ENCODE measurements around the gene CKAP2L.

Gene CKAP2L

GRCh38 chr2:112757265-112757664, 7.1 kb downstream of the CKAP2L start:
- DNase-seq, result no peak

- DNase-seq, result no peak
Observed at GRCh38 chr2:112756207-112756606, 8.2 kb downstream of the CKAP2L start.

GRCh38 chr2:112755444-112755843, 9.0 kb downstream of the CKAP2L start:
- DNase-seq, result no peak

- no peak for DNase-seq
Observed at GRCh38 chr2:112754564-112754963, 9.8 kb downstream of the CKAP2L start.

GRCh38 chr2:112752667-112753066, 11.7 kb downstream of the CKAP2L start:
- no peak for DNase-seq

- no peak for DNase-seq
Observed at GRCh38 chr2:112751451-112752197, 12.8 kb downstream of the CKAP2L start.

GRCh38 chr2:112750560-112750843, 13.9 kb downstream of the CKAP2L start:
- DNase-seq, result no peak

GRCh38 chr2:112749755-112750559, 14.5 kb downstream of the CKAP2L start:
- DNase-seq, result no peak

GRCh38 chr2:112740527-112740926, 23.9 kb downstream of the CKAP2L start:
- no peak for DNase-seq

- no peak for DNase-seq
Observed at GRCh38 chr2:112737542-112738232, 26.7 kb downstream of the CKAP2L start.

- DNase-seq, result no peak
Observed at GRCh38 chr2:112733871-112734270, 30.5 kb downstream of the CKAP2L start.

GRCh38 chr2:112733456-112733855, 31.0 kb downstream of the CKAP2L start:
- DNase-seq, result no peak

- no peak for DNase-seq
Observed at GRCh38 chr2:112731479-112731878, 32.9 kb downstream of the CKAP2L start.

GRCh38 chr2:112730791-112731190, 33.6 kb downstream of the CKAP2L start:
- DNase-seq, result no peak

GRCh38 chr2:112730216-112730615, 34.2 kb downstream of the CKAP2L start:
- DNase-seq, result no peak

GRCh38 chr2:112728378-112729175, 35.8 kb downstream of the CKAP2L start:
- DNase-seq, result no peak

GRCh38 chr2:112728029-112728362, 36.4 kb downstream of the CKAP2L start:
- no peak for DNase-seq

- no peak for DNase-seq
Observed at GRCh38 chr2:112727276-112728028, 37.0 kb downstream of the CKAP2L start.

- DNase-seq, result peak; percentile 79
Observed at GRCh38 chr2:112726487-112727190, 37.8 kb downstream of the CKAP2L start.

- DNase-seq, result no peak
Observed at GRCh38 chr2:112725545-112726457, 38.6 kb downstream of the CKAP2L start.

Measured in SIG-M5 (cell line).